Loucy (cell line): ENCODE measurements around the gene SAMD8.

Experiments
- H2AFZ ChIP-seq: fragments of 200-600 bp; sonication (generic); 2 replicates; pipeline ENCODE4 v1.6.0; 2016; ENCODE audit warnings: antibody characterized with exemption, mild to moderate bottlenecking, low read length, moderate library complexity
- H3F3A ChIP-seq: fragments of 200-600 bp; 2 replicates; pipeline ENCODE4 v1.6.0; 2016; ENCODE audit warnings: antibody characterized with exemption, low read depth, mild to moderate bottlenecking
- H3K27me3 ChIP-seq: fragments of 200-600 bp; sonication (generic); 2 replicates; pipeline ENCODE4 v1.6.1; 2014; ENCODE audit warnings: low read length, mild to moderate bottlenecking; ENCODE audit not compliant: insufficient read depth, poor library complexity, severe bottlenecking
- H3K36me3 ChIP-seq: fragments of 200-600 bp; sonication (generic); 2 replicates; pipeline ENCODE4 v1.6.1; 2016; ENCODE audit warnings: low read length; ENCODE audit not compliant: insufficient read depth
- H3K4me1 ChIP-seq: fragments of 200-600 bp; sonication (generic); 2 replicates; pipeline ENCODE4 v1.5.1; 2014; ENCODE audit warnings: low read length, mild to moderate bottlenecking; ENCODE audit not compliant: insufficient read depth, poor library complexity, severe bottlenecking
- H3K4me2 ChIP-seq: fragments of 200-600 bp; sonication (generic); 2 replicates; pipeline ENCODE4 v1.6.0; 2014; ENCODE audit warnings: antibody characterized with exemption, low read length, low read depth, mild to moderate bottlenecking; ENCODE audit not compliant: poor library complexity, severe bottlenecking
- H3K4me3 ChIP-seq: fragments of 200-600 bp; sonication (generic); 2 replicates; pipeline ENCODE4 v1.5.1; 2014; ENCODE audit warnings: low read length, mild to moderate bottlenecking, mixed read lengths; ENCODE audit not compliant: poor library complexity, severe bottlenecking
- H3K79me2 ChIP-seq: fragments of 200-600 bp; sonication (generic); 2 replicates; pipeline ENCODE4 v1.6.1; 2014; ENCODE audit warnings: low read length; ENCODE audit not compliant: insufficient read depth
- H3K9ac ChIP-seq: fragments of 200-600 bp; sonication (generic); 2 replicates; pipeline ENCODE4 v1.6.0; 2014; ENCODE audit warnings: mild to moderate bottlenecking, low read depth, low read length, moderate library complexity; ENCODE audit not compliant: poor library complexity, severe bottlenecking
- H3K9me2 ChIP-seq: fragments of 200-600 bp; sonication (generic); replicated peaks from 2 replicates; pipeline ENCODE4 v1.6.1; 2016; ENCODE audit warnings: low read depth, low read length, mixed read lengths
- H3K9me3 ChIP-seq: fragments of 200-600 bp; sonication (generic); 2 replicates; pipeline ENCODE4 v1.6.1; 2014; ENCODE audit warnings: mild to moderate bottlenecking, antibody characterized with exemption, low read length, low read depth; ENCODE audit not compliant: insufficient read depth
- H4K20me1 ChIP-seq: fragments of 200-600 bp; sonication (generic); 2 replicates; pipeline ENCODE4 v1.6.0; 2014; ENCODE audit warnings: antibody characterized with exemption, low read length, mild to moderate bottlenecking; ENCODE audit not compliant: insufficient read depth, poor library complexity, severe bottlenecking
- CTCF ChIP-seq: fragments of 200-600 bp; sonication (generic); conservative IDR thresholded peaks from 2 replicates; pipeline ENCODE4 v1.5.1; 2014; ENCODE audit warnings: mild to moderate bottlenecking, antibody characterized with exemption, low read length
- EZH2phosphoT487 ChIP-seq: fragments of 200-600 bp; IDR thresholded peaks from 2 replicates; pipeline ENCODE4 v1.6.1; 2018; ENCODE audit warnings: antibody characterized with exemption, mild to moderate bottlenecking, moderate library complexity, borderline replicate concordance

SAMD8 gene

GRCh38 chr10:75088640-75089039, 22.8 kb upstream of the SAMD8 start:
- Histone ChIP-seq H3F3A (no peaks in the 10 kb centered on the region), H3K36me3 (no peaks in the 10 kb centered on the region), H3K79me2 (no peaks in the 10 kb centered on the region), H3K4me3 (no peak overlapping the region), H3K4me1 (no peaks in the 10 kb centered on the region), H4K20me1 (no peaks in the 10 kb centered on the region), H3K9ac (no peak overlapping the region), H3K4me2 (no peak overlapping the region), H3K27me3 (no peaks in the 10 kb centered on the region), H3K9me3 (no peaks in the 10 kb centered on the region), H2AFZ (no peak overlapping the region), H3K9me2 (no peaks in the 10 kb centered on the region)
- TF ChIP-seq EZH2phosphoT487 (no peak), CTCF (no peak)

- Histone ChIP-seq H3F3A (no peaks in the 10 kb centered on the region), H3K36me3 (no peaks in the 10 kb centered on the region)
These were observed 21.8 kb upstream of the SAMD8 start for GRCh38 chr10:75089634-75090033.

GRCh38 chr10:75091146-75091545, 20.3 kb upstream of the SAMD8 start:
- Histone ChIP-seq H3K4me3 (no peak overlapping the region), H3K27me3 (no peaks in the 10 kb centered on the region), H3K4me1 (no peaks in the 10 kb centered on the region), H3K9ac (no peak overlapping the region), H2AFZ (no peak overlapping the region), H3K4me2 (no peak overlapping the region), H3K36me3 (no peaks in the 10 kb centered on the region), H3K9me2 (no peaks in the 10 kb centered on the region), H3F3A (no peaks in the 10 kb centered on the region), H3K9me3 (no peaks in the 10 kb centered on the region), H3K79me2 (no peaks in the 10 kb centered on the region), H4K20me1 (no peaks in the 10 kb centered on the region)
- no peak for TF ChIP-seq CTCF
- no peak for TF ChIP-seq EZH2phosphoT487

More at GRCh38 chr10:75089634-75090033, 21.8 kb upstream of the SAMD8 start:
- Histone ChIP-seq H3K9ac (no peak overlapping the region), H3K9me3 (no peaks in the 10 kb centered on the region), H4K20me1 (no peaks in the 10 kb centered on the region), H3K27me3 (no peaks in the 10 kb centered on the region), H3K79me2 (no peaks in the 10 kb centered on the region), H2AFZ (no peak overlapping the region; the same call in 1 of the 2 replicates), H3K4me2 (no peak overlapping the region), H3K4me3 (no peak overlapping the region), H3K9me2 (no peaks in the 10 kb centered on the region), H3K4me1 (no peaks in the 10 kb centered on the region)
- TF ChIP-seq EZH2phosphoT487, result no peak
- TF ChIP-seq CTCF, result no peak
